ENCODE data around the gene CELF4. TPM values are rescaled to one million over a fixed set of nuclear protein-coding genes. Genes with fewer than 3 reads are reported as not detected.

The CELF4 gene
- polyA plus RNA-seq, 1 experiment = not detected

DNA sequence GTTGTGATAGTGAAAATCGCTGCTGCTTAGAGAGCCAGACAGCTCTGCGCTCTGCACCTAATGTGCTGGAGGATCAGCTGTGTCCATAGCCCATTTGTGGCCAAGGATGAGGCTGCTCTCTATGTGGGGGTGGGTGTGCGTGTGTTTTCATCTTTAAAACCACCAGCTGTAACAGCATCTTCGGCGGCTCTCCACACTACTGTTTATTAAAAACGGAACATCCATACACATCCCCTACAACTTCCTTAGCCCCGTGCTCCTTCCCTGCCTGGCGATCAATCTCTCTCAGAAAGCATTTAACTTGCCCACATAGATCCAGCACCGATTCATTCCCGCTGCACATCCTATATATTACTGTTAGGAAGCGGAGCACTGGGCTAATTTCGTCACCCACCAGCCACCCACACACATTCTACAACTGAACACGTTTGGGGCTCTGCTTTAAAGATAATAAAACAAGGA is 1.6 kb downstream of the CELF4 start:
- Histone ChIP-seq H3K27me3 (ENCODE audit: control insufficient read depth, insufficient read depth, low read length) (peaks cover 49% of the 10 kb centered on the region), H3K27ac (ENCODE audit: low read depth, low read length) (no peak overlapping the region), H3K4me3 (ENCODE audit: low read depth, low read length) (no peak overlapping the region), H3K9me3 (ENCODE audit: control insufficient read depth, insufficient read depth, low read length) (peaks cover 4% of the 10 kb centered on the region; the same call in 1 of the 2 replicates)
- DNase-seq (ENCODE audit: low read depth, low spot score) = no peak
- POLR2A ChIA-PET = no interaction called here
- CTCF ChIA-PET = interaction anchor here (0.8 kb wide), 1 partner anchor 178 kb away, joined by 3 read pairs; no protein-coding TSS in a partner anchor
- TF ChIP-seq, protein P1, sequence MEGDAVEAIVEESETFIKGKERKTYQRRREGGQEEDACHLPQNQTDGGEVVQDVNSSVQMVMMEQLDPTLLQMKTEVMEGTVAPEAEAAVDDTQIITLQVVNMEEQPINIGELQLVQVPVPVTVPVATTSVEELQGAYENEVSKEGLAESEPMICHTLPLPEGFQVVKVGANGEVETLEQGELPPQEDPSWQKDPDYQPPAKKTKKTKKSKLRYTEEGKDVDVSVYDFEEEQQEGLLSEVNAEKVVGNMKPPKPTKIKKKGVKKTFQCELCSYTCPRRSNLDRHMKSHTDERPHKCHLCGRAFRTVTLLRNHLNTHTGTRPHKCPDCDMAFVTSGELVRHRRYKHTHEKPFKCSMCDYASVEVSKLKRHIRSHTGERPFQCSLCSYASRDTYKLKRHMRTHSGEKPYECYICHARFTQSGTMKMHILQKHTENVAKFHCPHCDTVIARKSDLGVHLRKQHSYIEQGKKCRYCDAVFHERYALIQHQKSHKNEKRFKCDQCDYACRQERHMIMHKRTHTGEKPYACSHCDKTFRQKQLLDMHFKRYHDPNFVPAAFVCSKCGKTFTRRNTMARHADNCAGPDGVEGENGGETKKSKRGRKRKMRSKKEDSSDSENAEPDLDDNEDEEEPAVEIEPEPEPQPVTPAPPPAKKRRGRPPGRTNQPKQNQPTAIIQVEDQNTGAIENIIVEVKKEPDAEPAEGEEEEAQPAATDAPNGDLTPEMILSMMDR (IDR thresholded peaks at IDR 0.05; ENCODE audit: low read depth, low read length) = no peak

DNA sequence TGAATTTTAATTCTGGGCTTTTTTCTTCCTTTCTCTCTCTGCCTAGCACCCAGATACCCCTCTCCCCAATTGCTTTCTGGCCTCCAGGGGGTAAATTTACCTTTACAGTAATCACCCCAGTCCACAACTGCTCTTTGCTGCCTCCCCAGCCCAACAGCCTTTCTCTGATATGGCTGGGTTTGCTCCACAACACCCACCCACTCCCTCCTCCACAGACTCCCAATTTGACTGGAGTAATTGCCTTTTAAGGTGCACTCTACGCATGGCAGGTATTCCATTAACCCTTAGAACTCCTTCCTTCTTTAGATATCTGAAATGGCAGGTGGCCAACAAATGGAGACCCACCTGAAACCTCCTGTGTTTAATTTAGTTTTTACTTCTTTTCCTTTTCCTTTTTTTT is 3.6 kb downstream of the CELF4 start:
- no peak overlapping the region for H3K27ac ChIP-seq (ENCODE audit: low read depth, low read length)
- no peak overlapping the region for H3K4me3 ChIP-seq (ENCODE audit: low read depth, low read length)
- ChIA-PET CTCF (no interaction called here), POLR2A (no interaction called here)
- H3K9me3 ChIP-seq (ENCODE audit: control insufficient read depth, insufficient read depth, low read length) = peaks cover 4% of the 10 kb centered on the region; the same call in 1 of the 2 replicates
- TF ChIP-seq, protein P1 (IDR thresholded peaks at IDR 0.05; ENCODE audit: low read depth, low read length) = no peak
- DNase-seq (ENCODE audit: low read depth, low spot score) = no peak
- H3K27me3 ChIP-seq (ENCODE audit: control insufficient read depth, insufficient read depth, low read length) = peaks cover 29% of the 10 kb centered on the region

DNA sequence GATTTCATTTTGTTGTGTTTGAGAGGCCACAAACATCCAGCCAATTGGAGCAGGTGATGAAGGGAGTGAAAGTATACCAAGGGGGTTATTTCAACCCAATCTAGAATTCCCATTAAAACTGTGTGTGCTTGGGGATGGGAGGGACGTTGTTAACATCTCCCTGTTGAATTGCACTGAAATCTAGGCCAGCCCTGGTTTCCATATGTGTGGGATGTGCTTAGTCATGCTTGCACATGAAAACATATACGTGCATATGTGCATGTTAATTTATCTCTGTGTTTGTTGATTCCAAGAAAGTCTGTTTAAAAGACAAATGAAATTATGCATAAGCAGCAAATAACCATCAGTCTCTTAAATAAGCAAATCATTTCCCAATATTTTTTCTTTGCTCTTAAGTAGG is 5.6 kb downstream of the CELF4 start:
- CTCF ChIA-PET = no interaction called here
- H3K27me3 ChIP-seq (ENCODE audit: control insufficient read depth, insufficient read depth, low read length) = peaks cover 14% of the 10 kb centered on the region
- DNase-seq (ENCODE audit: low read depth, low spot score) = no peak
- H3K9me3 ChIP-seq (ENCODE audit: control insufficient read depth, insufficient read depth, low read length) = peaks cover 4% of the 10 kb centered on the region; the same call in 1 of the 2 replicates
- POLR2A ChIA-PET = no interaction called here
- TF ChIP-seq, protein P1 (IDR thresholded peaks at IDR 0.05; ENCODE audit: low read depth, low read length) = no peak
- H3K27ac ChIP-seq (ENCODE audit: low read depth, low read length) = no peak overlapping the region
- H3K4me3 ChIP-seq (ENCODE audit: low read depth, low read length) = no peak overlapping the region

DNA sequence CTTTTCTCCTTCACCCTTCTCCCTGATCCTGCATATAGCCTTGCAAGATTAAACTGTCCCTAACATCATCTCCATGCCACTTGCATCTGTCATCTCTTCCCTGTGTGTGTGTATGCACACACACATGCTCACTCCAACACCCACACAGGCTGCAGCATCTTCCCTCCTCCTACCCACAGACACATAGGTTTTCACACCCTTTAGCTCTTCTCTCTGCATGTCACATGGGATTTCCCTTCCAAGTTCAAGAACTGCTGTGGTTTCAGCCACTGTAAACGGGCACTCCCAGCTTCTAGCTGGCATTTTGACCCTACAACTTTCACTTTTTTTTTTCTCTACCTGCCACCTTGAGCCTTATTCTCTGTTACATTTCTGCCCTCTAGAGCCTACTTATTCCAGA is 6.4 kb downstream of the CELF4 start:
- POLR2A ChIA-PET = no interaction called here
- CTCF ChIA-PET = no interaction called here

GRCh38 chr18:37554399-37554787 is 11.2 kb downstream of the CELF4 start:
- no peak overlapping the region for H3K4me3 ChIP-seq (ENCODE audit: low read depth, low read length)
- no peaks in the 10 kb centered on the region for H3K9me3 ChIP-seq (ENCODE audit: control insufficient read depth, insufficient read depth, low read length)
- POLR2A ChIA-PET = no interaction called here
- DNase-seq (ENCODE audit: low read depth, low spot score) = no peak
- H3K27ac ChIP-seq (ENCODE audit: low read depth, low read length) = no peak overlapping the region
- TF ChIP-seq, protein P1 (IDR thresholded peaks at IDR 0.05; ENCODE audit: low read depth, low read length) = no peak
- H3K27me3 ChIP-seq (ENCODE audit: control insufficient read depth, insufficient read depth, low read length) = no peaks in the 10 kb centered on the region
- CTCF ChIA-PET = interaction anchor here (0.6 kb wide), 1 partner anchor 216 kb away, joined by 4 read pairs; no protein-coding TSS in a partner anchor

More for the DNA sequence above, 6.4 kb downstream of the CELF4 start:
- TF ChIP-seq, protein P1 (IDR thresholded peaks at IDR 0.05; ENCODE audit: low read depth, low read length) = no peak
- Histone ChIP-seq H3K9me3 (ENCODE audit: control insufficient read depth, insufficient read depth, low read length) (no peaks in the 10 kb centered on the region), H3K27ac (ENCODE audit: low read depth, low read length) (no peak overlapping the region), H3K27me3 (ENCODE audit: control insufficient read depth, insufficient read depth, low read length) (peaks cover 6% of the 10 kb centered on the region), H3K4me3 (ENCODE audit: low read depth, low read length) (no peak overlapping the region)
- no peak for DNase-seq (ENCODE audit: low read depth, low spot score)

All from AG04450 (cell line).